Large intestine (tissue), 3 donors: ENCODE results near the gene HIBADH. TPM values are rescaled to one million over a fixed set of nuclear protein-coding genes. Genes with fewer than 3 reads are reported as not detected.
"Not testable (repeated sequence)": the region's sequence is repeated elsewhere in the genome, so short reads cannot be mapped to it uniquely, and the experiment has no call there.

Experiments used
- DNase-seq, 2 donors: peaks; one replicate each; pipeline versions ENCODE4 v3.0.0 to v3.0.0-alpha.2; 2013
- H3K27ac ChIP-seq: one replicate; pipeline ENCODE4 v1.5.1; 2013; ENCODE audit warnings: low read length
- H3K27me3 ChIP-seq: 2 replicates; pipeline ENCODE4 v1.6.1; 2013; ENCODE audit warnings: low read length; ENCODE audit not compliant: control insufficient read depth, insufficient read depth
- H3K36me3 ChIP-seq: 2 replicates; pipeline ENCODE4 v1.6.1; 2013; ENCODE audit warnings: low read length; ENCODE audit not compliant: control insufficient read depth, insufficient read depth
- H3K4me1 ChIP-seq: one replicate; pipeline ENCODE4 v1.6.1; 2013; ENCODE audit warnings: low read length; ENCODE audit not compliant: control insufficient read depth, insufficient read depth
- H3K4me3 ChIP-seq: one replicate; pipeline ENCODE4 v1.5.1; 2013; ENCODE audit warnings: low read length
- H3K9me3 ChIP-seq: one replicate; pipeline ENCODE4 v1.6.1; 2013; ENCODE audit warnings: mild to moderate bottlenecking, low read depth, low read length, moderate library complexity; ENCODE audit not compliant: control insufficient read depth
- WGBS: methylation state at CpG from one replicate; pipeline ENCODE4 v1.1.5; 2013; ENCODE audit warnings: low lambda C conversion rate; ENCODE audit not compliant: insufficient coverage; 5-methylcytosine and 5-hydroxymethylcytosine counted together
- polyA plus RNA-seq: library from polyadenylated mRNA; unstranded; fragments of 120-200 nt; gene quantifications from one replicate; pipeline ENCODE4 v1.2.1, GENCODE V29; 2013

HIBADH gene
- polyA plus RNA-seq, 1 donor: 54.2 TPM

DNA sequence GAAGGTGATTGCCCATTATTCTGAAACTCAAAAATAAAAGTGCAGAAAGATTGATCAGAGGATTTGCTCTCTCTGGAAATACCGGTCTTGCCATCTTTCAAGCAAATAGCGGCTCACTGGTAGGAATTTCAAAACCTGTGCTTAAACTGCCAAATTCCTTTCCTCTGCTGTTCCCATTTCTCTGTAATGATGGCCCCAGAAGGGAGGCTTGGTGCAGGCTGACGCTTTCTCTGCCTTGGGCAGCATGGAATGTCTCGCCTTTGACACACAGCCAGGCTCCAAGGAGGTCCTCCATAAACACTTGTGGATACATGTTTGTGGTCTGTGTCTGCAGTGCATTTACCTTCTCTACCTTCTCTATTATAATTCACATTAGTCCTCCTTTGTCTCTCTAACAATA, 146.8 kb downstream of the HIBADH start:
- H3K9me3 ChIP-seq: no peaks in the 10 kb centered on the region
- H3K27me3 ChIP-seq: no peaks in the 10 kb centered on the region
- H3K4me1 ChIP-seq: no peaks in the 10 kb centered on the region
- no peak overlapping the region for H3K4me3 ChIP-seq
- no peak overlapping the region for H3K27ac ChIP-seq
- H3K36me3 ChIP-seq: no peaks in the 10 kb centered on the region
- no peak for DNase-seq
- no CpG with 5 or more reads among the region's 4 CpGs for WGBS

- no peak overlapping the region for H3K4me3 ChIP-seq
- H3K36me3 ChIP-seq: no peaks in the 10 kb centered on the region
- 10% methylated on average over 2 of the region's 5 CpGs for WGBS
- H3K9me3 ChIP-seq: no peaks in the 10 kb centered on the region
- DNase-seq: no peak
- H3K4me1 ChIP-seq: no peaks in the 10 kb centered on the region
- no peak overlapping the region for H3K27ac ChIP-seq
- H3K27me3 ChIP-seq: no peaks in the 10 kb centered on the region
These were observed 147.8 kb downstream of the HIBADH start for GRCh38 chr7:27514861-27515260.

DNA sequence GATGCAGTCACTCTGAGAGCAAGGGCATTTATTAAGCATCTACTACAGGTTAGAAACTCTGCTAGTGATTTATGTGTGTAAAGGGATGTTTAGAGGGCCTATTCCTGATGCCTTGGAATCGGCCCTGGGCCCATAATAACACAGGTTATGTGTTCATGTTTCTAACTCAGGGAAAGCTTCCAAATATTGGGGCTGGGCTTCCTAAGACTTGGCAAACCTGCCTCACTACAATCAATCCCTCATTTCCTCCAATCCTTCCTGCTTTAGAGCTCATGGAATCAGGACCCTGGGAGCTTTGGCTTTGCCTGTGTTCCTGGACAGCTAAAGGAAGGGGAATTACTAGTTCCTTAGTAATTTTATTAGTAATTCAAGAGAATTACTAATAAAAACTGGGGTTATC, 148.8 kb downstream of the HIBADH start:
- Histone ChIP-seq H3K4me1 (no peaks in the 10 kb centered on the region), H3K36me3 (no peaks in the 10 kb centered on the region), H3K27ac (no peak overlapping the region), H3K4me3 (no peak overlapping the region), H3K9me3 (no peaks in the 10 kb centered on the region), H3K27me3 (no peaks in the 10 kb centered on the region)
- DNase-seq: no peak
- WGBS: no CpG with 5 or more reads among the region's 1 CpG

DNA sequence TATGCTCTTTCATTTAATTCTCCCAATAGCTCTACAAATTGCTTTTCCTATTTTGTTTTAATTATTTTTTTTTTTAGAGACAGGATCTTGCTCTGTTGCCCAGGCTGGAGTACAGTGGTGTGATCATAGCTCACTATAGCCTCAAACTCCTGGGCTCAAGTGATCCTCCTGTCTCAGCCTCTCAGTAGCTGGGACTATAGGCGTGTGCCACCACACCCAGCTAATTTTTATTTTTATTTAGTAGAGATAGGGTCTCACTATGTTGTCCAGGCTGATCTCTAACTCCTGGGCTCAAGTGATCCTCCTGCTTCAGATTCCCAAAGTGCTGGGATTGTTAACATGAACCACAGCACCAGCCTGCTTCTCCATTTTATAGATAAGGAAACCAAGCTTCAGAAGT, 151.3 kb downstream of the HIBADH start:
- H3K4me1 ChIP-seq, H3K27me3 ChIP-seq, H3K4me3 ChIP-seq, DNase-seq, H3K27ac ChIP-seq, H3K9me3 ChIP-seq, H3K36me3 ChIP-seq: not testable (repeated sequence)
- no CpG with 5 or more reads among the region's 1 CpG for WGBS

DNA sequence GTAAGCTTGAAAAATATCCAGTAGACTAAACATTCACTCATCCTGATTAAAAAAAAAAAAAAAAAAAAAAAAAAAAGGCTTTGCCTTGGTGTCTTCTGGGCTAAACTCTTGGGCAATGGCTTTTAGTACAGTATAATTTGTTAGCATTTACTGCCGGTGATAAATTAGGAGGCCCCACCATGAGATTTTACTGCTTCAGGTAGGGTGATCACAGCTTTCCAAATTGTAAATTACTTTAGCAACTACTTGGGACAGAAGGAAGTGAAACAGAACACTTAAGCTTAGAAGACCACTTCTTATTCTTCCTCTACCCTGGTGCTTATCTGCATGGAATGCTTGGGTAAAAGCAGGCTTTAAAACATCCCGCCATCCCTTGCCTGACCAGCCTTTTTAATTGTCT, 152.1 kb downstream of the HIBADH start:
- WGBS: no CpG with 5 or more reads among the region's 2 CpGs
- no peaks in the 10 kb centered on the region for H3K9me3 ChIP-seq
- no peaks in the 10 kb centered on the region for H3K36me3 ChIP-seq
- no peak overlapping the region for H3K27ac ChIP-seq
- DNase-seq: no peak
- H3K4me3 ChIP-seq: no peak overlapping the region
- no peaks in the 10 kb centered on the region for H3K27me3 ChIP-seq
- no peaks in the 10 kb centered on the region for H3K4me1 ChIP-seq

- not testable (repeated sequence) for H3K9me3 ChIP-seq, H3K36me3 ChIP-seq, DNase-seq, H3K4me1 ChIP-seq, H3K27ac ChIP-seq, H3K4me3 ChIP-seq, H3K27me3 ChIP-seq
- 86% methylated on average over 1 of the region's 2 CpGs for WGBS
These were observed 160.8 kb downstream of the HIBADH start for GRCh38 chr7:27501879-27502278.

DNA sequence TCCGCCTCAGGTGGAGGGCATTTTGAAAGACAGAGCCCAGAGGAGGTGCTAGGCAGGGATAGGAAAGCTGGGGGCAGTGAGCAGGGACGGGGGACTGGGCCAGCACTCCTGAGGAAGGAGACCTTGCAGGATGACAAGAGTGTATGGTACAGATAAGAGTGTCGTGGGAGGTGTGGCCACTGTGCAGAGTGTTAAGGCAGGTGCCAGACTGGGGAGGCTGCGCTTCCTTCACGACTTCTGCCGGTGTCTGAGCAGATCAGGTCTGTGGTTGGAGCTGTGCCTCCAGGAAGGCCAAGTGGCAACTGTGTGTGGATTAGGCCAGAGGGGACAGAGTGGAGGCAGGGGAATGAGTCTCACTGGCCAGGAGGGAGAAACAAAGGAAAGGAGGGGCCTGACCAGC, 161.7 kb downstream of the HIBADH start:
- no peak for DNase-seq
- no peaks in the 10 kb centered on the region for H3K36me3 ChIP-seq
- H3K9me3 ChIP-seq: no peaks in the 10 kb centered on the region
- no CpG with 5 or more reads among the region's 6 CpGs for WGBS
- no peak overlapping the region for H3K4me3 ChIP-seq
- H3K27ac ChIP-seq: no peak overlapping the region
- H3K27me3 ChIP-seq: no peaks in the 10 kb centered on the region
- H3K4me1 ChIP-seq: no peaks in the 10 kb centered on the region

- DNase-seq: no peak
- Histone ChIP-seq H3K27ac (no peak overlapping the region), H3K36me3 (no peaks in the 10 kb centered on the region), H3K9me3 (peaks cover 11% of the 10 kb centered on the region), H3K4me1 (no peaks in the 10 kb centered on the region), H3K27me3 (peaks cover 2% of the 10 kb centered on the region), H3K4me3 (no peak overlapping the region)
- WGBS: no CpG with 5 or more reads among the region's 11 CpGs
These were observed 170.5 kb downstream of the HIBADH start for GRCh38 chr7:27492224-27492623.

GRCh38 chr7:27491534-27491933, 171.1 kb downstream of the HIBADH start:
- peaks cover 2% of the 10 kb centered on the region for H3K27me3 ChIP-seq
- H3K4me3 ChIP-seq: no peak overlapping the region
- no peak overlapping the region for H3K27ac ChIP-seq
- 100% methylated on average over 2 of the region's 21 CpGs for WGBS
- peaks cover 11% of the 10 kb centered on the region for H3K9me3 ChIP-seq
- DNase-seq: no peak
- H3K36me3 ChIP-seq: no peaks in the 10 kb centered on the region
- no peaks in the 10 kb centered on the region for H3K4me1 ChIP-seq

- no peak for DNase-seq
- Histone ChIP-seq H3K36me3 (no peaks in the 10 kb centered on the region), H3K9me3 (peaks cover 10% of the 10 kb centered on the region), H3K4me1 (no peaks in the 10 kb centered on the region), H3K27me3 (peaks cover 2% of the 10 kb centered on the region), H3K4me3 (no peak overlapping the region), H3K27ac (no peak overlapping the region)
- WGBS: 80% methylated on average over 1 of the region's 8 CpGs
These were observed 175.2 kb downstream of the HIBADH start for GRCh38 chr7:27487509-27487908.

GRCh38 chr7:27484451-27484850, 178.2 kb downstream of the HIBADH start:
- no peaks in the 10 kb centered on the region for H3K9me3 ChIP-seq
- WGBS: 60% methylated on average over 1 of the region's 2 CpGs

More at GRCh38 chr7:27484451-27484850, 178.2 kb downstream of the HIBADH start:
- H3K4me3 ChIP-seq: no peak overlapping the region
- no peaks in the 10 kb centered on the region for H3K4me1 ChIP-seq
- H3K27ac ChIP-seq: no peak overlapping the region
- H3K27me3 ChIP-seq: peaks cover 2% of the 10 kb centered on the region
- H3K36me3 ChIP-seq: no peaks in the 10 kb centered on the region
- DNase-seq: no peak
